Measurements from ENCODE around the gene TOP1. TPM values are rescaled to one million over a fixed set of nuclear protein-coding genes. Genes with fewer than 3 reads are reported as not detected.
A peak's percentile ranks its signal among the peaks of the same experiment; 100 is the strongest.

The TOP1 gene
- total RNA-seq: 11.7 and 13.1 TPM in 2 replicates

DNA sequence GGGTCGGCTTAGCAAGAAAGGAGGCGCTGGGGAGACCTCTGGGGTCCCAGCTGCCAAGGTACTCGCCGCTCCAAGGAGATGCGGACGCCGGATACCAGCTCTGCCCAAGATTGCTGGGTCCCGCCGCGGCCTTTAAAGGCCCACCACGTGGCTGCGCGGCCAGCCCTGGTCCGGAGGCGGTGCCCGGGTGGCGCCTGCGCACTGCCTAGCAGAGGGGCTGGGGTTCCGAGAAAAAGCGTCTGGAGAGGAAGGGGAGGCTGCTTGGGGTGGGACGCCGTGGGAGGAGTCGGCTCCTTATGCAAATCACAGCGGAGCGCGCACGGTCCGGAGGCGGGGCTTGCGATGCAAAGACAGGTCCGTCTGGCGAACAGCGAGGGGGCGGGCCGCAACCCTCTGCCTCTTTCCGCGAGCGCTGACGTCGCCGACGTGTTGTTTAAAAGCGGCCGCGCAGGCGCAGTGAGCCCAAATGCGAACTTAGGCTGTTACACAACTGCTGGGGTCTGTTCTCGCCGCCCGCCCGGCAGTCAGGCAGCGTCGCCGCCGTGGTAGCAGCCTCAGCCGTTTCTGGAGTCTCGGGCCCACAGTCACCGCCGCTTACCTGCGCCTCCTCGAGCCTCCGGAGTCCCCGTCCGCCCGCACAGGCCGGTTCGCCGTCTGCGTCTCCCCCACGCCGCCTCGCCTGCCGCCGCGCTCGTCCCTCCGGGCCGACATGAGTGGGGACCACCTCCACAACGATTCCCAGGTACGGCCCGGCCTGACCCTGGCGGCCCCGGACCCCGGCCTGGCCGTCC lies at the start of gene TOP1:
Gene TOP1 (plus strand): TSS at position 464 of the 791 bp plus-strand sequence. CDS start 246 bp downstream, at position 710.
- DNase-seq (ENCODE audit: low read depth in 2 of 2): peak; percentile 100

DNA sequence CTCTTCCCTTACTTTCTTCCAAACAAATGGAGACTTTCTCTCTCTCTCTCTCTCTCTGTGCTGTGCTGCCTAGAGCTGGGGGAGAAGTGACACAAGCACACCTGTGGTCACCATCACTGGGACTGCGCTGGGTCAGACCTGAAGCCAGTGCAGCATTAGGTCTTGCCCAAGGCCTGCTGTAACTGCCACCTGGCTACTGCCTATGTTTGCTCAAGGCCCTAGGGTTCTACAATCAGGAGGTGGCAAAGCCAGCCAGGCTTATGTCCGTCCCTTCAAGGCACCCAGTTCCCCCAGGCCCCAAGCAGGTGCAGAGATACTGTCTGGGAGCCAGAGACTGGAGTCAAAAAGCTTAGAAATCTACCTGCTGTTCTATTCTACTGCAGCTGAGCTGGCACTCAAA lies 49.4 kb upstream of the TOP1 start:
- DNase-seq (ENCODE audit: low read depth in 2 of 2): no peak

DNA sequence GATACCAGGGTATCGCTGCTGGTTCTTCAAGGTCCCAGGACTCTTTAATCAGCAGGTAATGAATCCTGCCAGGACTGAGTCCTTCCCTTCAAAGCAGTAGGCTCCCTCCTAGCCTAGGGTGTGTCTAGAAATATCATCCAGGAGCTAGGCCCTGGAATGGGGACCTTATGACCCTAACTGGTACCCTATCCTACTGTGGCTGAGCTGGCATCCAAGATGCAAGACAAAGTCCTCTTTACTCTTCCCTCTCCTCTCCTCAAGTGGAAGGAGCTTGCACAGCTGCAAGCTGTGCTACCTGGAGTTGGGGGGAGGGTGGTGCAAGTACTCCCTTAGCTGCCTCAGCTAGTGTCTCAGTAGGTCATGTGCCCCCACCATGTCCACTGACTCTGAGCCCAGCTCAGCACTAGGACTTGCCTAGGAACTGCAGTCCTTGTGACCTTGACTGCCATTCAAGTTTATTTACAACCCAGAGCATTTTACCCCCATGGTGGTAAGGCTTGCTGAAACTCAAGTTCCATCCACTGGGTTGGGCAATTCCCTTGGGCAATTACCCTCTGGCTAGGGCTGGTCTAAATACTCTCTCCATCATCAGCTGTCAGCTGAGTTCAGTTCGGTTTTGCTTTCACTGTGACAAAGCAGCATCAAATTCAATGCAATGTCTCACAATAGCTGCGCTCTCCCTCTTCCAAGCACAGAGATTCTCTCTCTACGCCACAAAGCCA lies 48.4 kb upstream of the TOP1 start:
- no peak for DNase-seq (ENCODE audit: low read depth in 2 of 2)

GRCh38 chr20:40980828-40981310 lies 47.8 kb upstream of the TOP1 start:
- DNase-seq (ENCODE audit: low read depth in 2 of 2): no peak

- no peak for DNase-seq (ENCODE audit: low read depth in 2 of 2)
Observed at GRCh38 chr20:40982415-40983145, 46.0 kb upstream of the TOP1 start.

DNA sequence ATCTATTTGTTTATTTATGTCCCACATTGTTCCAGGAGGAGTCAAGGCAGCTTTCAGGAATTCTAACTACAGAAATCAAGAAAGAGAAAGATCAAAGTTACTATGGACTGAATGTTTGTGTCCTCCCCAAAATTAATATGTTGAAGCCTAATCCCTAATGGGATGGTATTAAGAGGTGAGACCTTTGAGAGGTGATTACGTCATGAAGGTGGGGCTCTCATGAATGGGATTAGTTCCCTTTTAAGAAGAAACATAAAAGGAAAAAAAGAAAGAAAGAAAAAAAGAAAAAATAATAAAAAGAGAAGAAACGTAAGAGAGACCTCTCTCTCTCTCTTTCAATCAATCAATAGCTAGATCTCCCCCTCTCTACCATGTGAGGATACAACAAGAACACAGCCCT lies 44.7 kb upstream of the TOP1 start:
- no peak for DNase-seq (ENCODE audit: low read depth in 2 of 2)

- DNase-seq (ENCODE audit: low read depth in 2 of 2): no peak
Observed at GRCh38 chr20:40984496-40984895, 44.1 kb upstream of the TOP1 start.

DNA sequence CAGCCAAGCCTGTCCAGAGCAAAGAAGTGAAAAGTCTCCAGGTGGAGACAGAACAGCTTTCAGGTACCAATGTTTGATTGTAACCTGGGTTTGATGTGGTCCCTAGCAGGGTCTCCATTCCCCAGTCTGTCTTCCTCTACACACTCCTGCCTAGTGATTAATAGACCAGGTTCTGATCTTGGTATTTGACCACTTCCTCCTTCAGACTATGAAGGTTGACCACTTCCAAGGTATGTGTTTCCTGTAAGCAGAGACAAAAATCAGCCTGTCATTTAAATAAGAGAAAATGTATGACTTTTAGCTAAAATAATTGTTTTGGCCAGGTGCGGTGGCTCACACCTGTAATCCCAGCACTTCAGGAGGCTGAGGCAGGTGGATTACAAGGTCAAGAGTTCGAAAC lies 41.8 kb upstream of the TOP1 start:
- DNase-seq (ENCODE audit: low read depth in 2 of 2): no peak

DNA sequence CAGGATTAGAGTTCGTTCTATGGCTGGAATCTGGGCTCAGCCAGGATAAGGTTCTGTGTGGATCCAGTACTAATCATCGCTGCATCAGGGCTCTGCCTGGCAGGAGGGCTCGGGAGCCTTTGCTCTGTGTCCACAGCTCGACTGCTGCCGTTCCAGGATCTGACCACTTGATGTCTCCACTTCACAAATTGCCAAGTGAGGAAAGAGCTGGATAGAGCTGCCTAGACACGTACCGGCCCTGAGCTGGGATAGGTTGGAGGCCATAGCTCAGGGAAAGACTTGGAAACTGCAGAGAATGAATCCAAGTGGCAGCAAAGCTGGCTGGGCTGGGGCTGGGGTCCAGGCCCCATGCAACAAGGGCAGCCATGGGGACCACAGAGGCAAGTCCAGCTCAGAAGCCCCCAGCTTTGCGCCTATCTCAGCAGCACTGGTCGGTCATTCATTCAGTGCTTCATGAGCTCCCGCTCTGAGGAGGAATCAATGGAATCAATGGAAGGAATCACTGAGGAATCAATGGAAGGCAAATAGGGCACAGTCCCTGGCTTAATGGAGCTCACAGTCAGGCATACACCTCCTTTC lies 38.0 kb upstream of the TOP1 start:
- peak; percentile 90 for DNase-seq (ENCODE audit: low read depth in 2 of 2)

DNA sequence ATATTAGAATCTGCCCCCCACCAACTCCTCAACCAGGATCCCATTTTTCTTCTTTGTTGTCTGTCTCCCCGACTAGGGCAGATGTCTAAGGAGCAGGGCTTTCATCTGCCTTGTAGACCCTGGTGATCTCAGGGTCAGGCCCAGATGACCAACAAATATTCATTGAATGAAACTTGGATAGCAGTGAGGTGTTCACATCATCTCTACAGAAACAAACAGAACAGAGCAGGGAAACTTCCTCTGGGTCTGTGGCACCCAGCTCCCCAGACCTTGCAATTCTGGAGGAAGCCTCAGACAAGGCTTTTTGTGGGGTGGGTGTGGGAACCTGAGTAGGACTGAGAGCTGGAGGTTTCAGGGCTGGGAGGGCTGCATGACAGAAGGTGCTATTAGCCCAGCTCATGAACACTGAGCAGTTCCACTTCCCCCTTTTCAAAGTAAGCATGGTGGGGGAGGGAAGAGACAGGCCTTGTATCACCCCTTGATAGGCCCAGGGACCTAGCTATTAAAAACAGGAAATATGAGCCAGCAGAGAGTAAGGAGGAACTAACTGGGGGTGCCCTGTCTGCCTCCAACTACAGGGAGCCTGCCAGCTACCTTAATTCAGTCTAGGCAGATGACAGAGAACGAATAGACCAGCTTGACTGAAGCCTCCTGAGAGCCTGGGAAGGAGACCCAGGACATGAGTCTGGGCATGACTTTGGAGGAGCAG lies 37.3 kb upstream of the TOP1 start:
- DNase-seq (ENCODE audit: low read depth in 2 of 2): peak in 1 of 2 donors; percentile 76

GRCh38 chr20:40992349-40993113 lies 36.1 kb upstream of the TOP1 start:
- no peak for DNase-seq (ENCODE audit: low read depth in 2 of 2)

- no peak for DNase-seq (ENCODE audit: low read depth in 2 of 2)
Observed at GRCh38 chr20:40993794-40994540, 34.7 kb upstream of the TOP1 start.

DNA sequence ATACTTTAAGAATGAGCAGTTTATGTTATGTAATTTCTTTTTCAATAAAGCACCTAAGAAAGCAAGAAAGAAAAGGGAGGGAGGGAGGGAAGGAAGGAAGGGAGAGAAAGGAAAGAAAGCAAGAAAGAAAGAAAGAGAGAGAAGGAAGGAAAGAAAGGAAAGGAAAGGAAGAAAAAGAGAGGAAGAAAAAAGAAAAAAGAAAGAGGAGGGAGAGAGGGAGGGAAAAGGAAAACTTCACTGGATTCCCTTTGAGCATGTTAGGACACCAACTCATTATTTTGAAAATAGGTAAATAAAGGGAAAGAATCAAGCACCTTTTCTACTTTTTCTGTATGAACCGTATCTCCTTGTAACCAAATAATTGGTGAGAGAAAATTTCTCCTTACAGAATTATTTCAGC lies 32.3 kb upstream of the TOP1 start:
- no peak for DNase-seq (ENCODE audit: low read depth in 2 of 2)

GRCh38 chr20:40997116-40997515 lies 31.5 kb upstream of the TOP1 start:
- DNase-seq (ENCODE audit: low read depth in 2 of 2): no peak

- DNase-seq (ENCODE audit: low read depth in 2 of 2): no peak
Observed at GRCh38 chr20:40999841-41000240, 28.8 kb upstream of the TOP1 start.

- no peak for DNase-seq (ENCODE audit: low read depth in 2 of 2)
Observed at GRCh38 chr20:41000628-41001027, 28.0 kb upstream of the TOP1 start.

GRCh38 chr20:41001497-41001896 lies 27.1 kb upstream of the TOP1 start:
- no peak for DNase-seq (ENCODE audit: low read depth in 2 of 2)

DNA sequence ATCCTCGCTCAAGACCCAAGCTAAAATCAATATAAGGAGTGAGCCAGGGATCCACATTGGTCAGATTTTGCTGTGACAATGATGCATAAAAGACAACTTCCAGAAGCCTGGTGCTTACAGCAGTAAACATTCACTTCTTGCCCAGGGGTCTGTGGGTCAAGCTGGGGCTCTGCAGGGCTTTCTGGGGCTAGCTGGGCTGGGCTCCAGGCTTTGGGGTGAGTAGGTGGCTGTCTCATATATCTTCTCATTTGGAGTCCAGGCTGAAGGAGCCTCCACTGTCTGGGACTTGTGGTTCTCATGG lies 25.8 kb upstream of the TOP1 start:
- DNase-seq (ENCODE audit: low read depth in 2 of 2): no peak

GRCh38 chr20:41003143-41003935 lies 25.3 kb upstream of the TOP1 start:
- DNase-seq (ENCODE audit: low read depth in 2 of 2): peak; percentile 41 to 97

Data from lung microvascular endothelial cell (primary cell).